HCT116 (cell line): ENCODE measurements around the gene LAMB2. TPM values are rescaled to one million over a fixed set of nuclear protein-coding genes. Genes with fewer than 3 reads are reported as not detected.

ENCODE experiments used
- ATAC-seq: fragments of 200-7000 bp; cut with Tn5 transposase; 2 replicates; pipeline ENCODE4 v1.9.1; 2020; ENCODE audit warnings: mild to moderate bottlenecking, moderate library complexity
- BruUV-seq: library from RNA; stranded (reverse); fragments of 400-500 nt; replicated peaks from 2 replicates; lab custom pipeline; 2021; lab: Mats Ljungman, UMichigan
- CTCF ChIA-PET: fragments of 300-600 bp; sonication (Branson Sonifier 250); formaldehyde crosslinking; loops from one replicate; lab custom pipeline; 2021; ENCODE audit warnings: antibody characterized with exemption; lab: Charles Lee
- POLR2A ChIA-PET: fragments of 300-600, 350-600 bp; sonication (Branson Sonifier 250); formaldehyde crosslinking; loops from one replicate; lab custom pipeline; 2021; ENCODE audit warnings: antibody characterized with exemption; lab: Charles Lee
- RAD21 ChIA-PET, 2 experiments: fragments of 300-600 bp; sonication (Branson Sonifier 250); formaldehyde crosslinking; loops; one replicate each; lab custom pipeline; 2023; ENCODE audit warnings: low total read pairs in 2 of 2; ENCODE audit not compliant: uncharacterized antibody in 2 of 2, unreplicated experiment in 2 of 2, low non-redundant PET in 1 of 2; lab: Charles Lee
- DNase-seq: peaks from one replicate; pipeline ENCODE4 v3.0.0-alpha.2; 2010; ENCODE audit warnings: low read depth, low spot score
- H2AFZ ChIP-seq: fragments of 200-600 bp; shearing (Covaris generic), sonication (generic); 2 replicates; pipeline ENCODE4 v1.6.1; 2017; ENCODE audit warnings: low read depth, mixed run types, mixed read lengths, antibody characterized with exemption, low read length; ENCODE audit not compliant: poor library complexity, severe bottlenecking
- H3K27ac ChIP-seq: 2 replicates; pipeline ENCODE4 v1.5.1; 2012; ENCODE audit warnings: low read depth, low read length
- H3K27me3 ChIP-seq: fragments of 200-600 bp; sonication (generic); 2 replicates; pipeline ENCODE4 v1.6.1; 2016; ENCODE audit warnings: mixed run types, low read length, mixed read lengths; ENCODE audit not compliant: insufficient read depth
- H3K36me3 ChIP-seq, 2 experiments: fragments of 200-500 bp in 1 of 2; fragments of 200-600 bp in 1 of 2; sonication (Bioruptor generic) in 1 of 2; sonication (generic) in 1 of 2; 2 replicates each; pipeline versions ENCODE4 v1.5.1 to v1.6.1; 2014 to 2016; ENCODE audit warnings: low read length in 2 of 2, inconsistent platforms in 1 of 2, mixed read lengths in 1 of 2, mixed run types in 1 of 2; ENCODE audit not compliant: insufficient read depth in 2 of 2, control insufficient read depth in 1 of 2
- H3K4me1 ChIP-seq, 2 experiments: fragments of 200-600 bp in 1 of 2; sonication (generic) in 1 of 2; 2 replicates each; pipeline versions ENCODE4 v1.5.1 to v1.6.1; 2012 to 2017; ENCODE audit warnings: low read length in 2 of 2, inconsistent platforms in 1 of 2, mild to moderate bottlenecking in 1 of 2, mixed read lengths in 1 of 2, mixed run types in 1 of 2, moderate library complexity in 1 of 2; ENCODE audit not compliant: insufficient read depth in 2 of 2, control insufficient read depth in 1 of 2
- H3K4me2 ChIP-seq: fragments of 200-600 bp; sonication (generic); 2 replicates; pipeline ENCODE4 v1.6.1; 2017; ENCODE audit warnings: mixed run types, low read length, mixed read lengths
- H3K4me3 ChIP-seq, 2 experiments: fragments of 200-600 bp in 1 of 2; sonication (generic) in 1 of 2; replicated peaks in 1 of 2; 2 replicates each; pipeline ENCODE4 v1.5.1; 2011 to 2016; ENCODE audit warnings: low read length in 2 of 2, control low read depth in 1 of 2, low read depth in 1 of 2, mild to moderate bottlenecking in 1 of 2, mixed read lengths in 1 of 2, mixed run types in 1 of 2
- H3K79me2 ChIP-seq: fragments of 200-600 bp; sonication (generic); 2 replicates; pipeline ENCODE4 v1.6.1; 2017; ENCODE audit warnings: mild to moderate bottlenecking, mixed run types, low read length, moderate library complexity, mixed read lengths; ENCODE audit not compliant: insufficient read depth
- H3K9ac ChIP-seq: fragments of 200-600 bp; sonication (generic); 2 replicates; pipeline ENCODE4 v1.6.1; 2016; ENCODE audit warnings: low read length, mixed read lengths
- H3K9me2 ChIP-seq: fragments of 200-600 bp; sonication (generic), shearing (Covaris generic); 2 replicates; pipeline ENCODE4 v1.6.1; 2017; ENCODE audit warnings: mixed run types, mild to moderate bottlenecking, moderate library complexity; ENCODE audit not compliant: insufficient read depth
- H3K9me3 ChIP-seq, 2 experiments: fragments of 200-500 bp in 1 of 2; fragments of 200-600 bp in 1 of 2; sonication (Bioruptor generic) in 1 of 2; sonication (generic) in 1 of 2; 2 replicates each; pipeline ENCODE4 v1.6.1; 2014 to 2017; ENCODE audit warnings: low read length in 2 of 2, mixed read lengths in 2 of 2, inconsistent platforms in 1 of 2, low read depth in 1 of 2, mild to moderate bottlenecking in 1 of 2, mixed run types in 1 of 2, moderate library complexity in 1 of 2; ENCODE audit not compliant: control insufficient read depth in 1 of 2, insufficient read depth in 1 of 2
- H4K20me1 ChIP-seq: fragments of 200-600 bp; sonication (generic), shearing (Covaris generic); 2 replicates; pipeline ENCODE4 v1.6.1; 2017; ENCODE audit warnings: mixed run types, mild to moderate bottlenecking, moderate library complexity; ENCODE audit not compliant: insufficient read depth
- POLR2A ChIP-seq: IDR thresholded peaks from 2 replicates; pipeline ENCODE4 v1.7.0; 2011; ENCODE audit warnings: borderline replicate concordance; ENCODE audit not compliant: insufficient read depth, insufficient read length; ENCODE audit errors: extremely low read depth
- RAD21 ChIP-seq: IDR thresholded peaks from 2 replicates; pipeline ENCODE4 v1.6.1; 2012; ENCODE audit warnings: low read depth, mild to moderate bottlenecking
- SIN3A ChIP-seq: IDR thresholded peaks from 2 replicates; pipeline ENCODE4 v1.6.1; 2012; ENCODE audit warnings: low read depth
- YY1 ChIP-seq: IDR thresholded peaks from 2 replicates; pipeline ENCODE4 v1.6.1; 2011; ENCODE audit warnings: low read length, low read depth, moderate library complexity, mild to moderate bottlenecking; ENCODE audit not compliant: insufficient replicate concordance; ENCODE audit errors: extremely low read depth
- ZNF274 ChIP-seq: fragments of 200-500 bp; sonication (Bioruptor generic); IDR thresholded peaks from 2 replicates; pipeline ENCODE4 v1.6.1; 2014; ENCODE audit warnings: mild to moderate bottlenecking, low read depth, low read length, inconsistent platforms
- intact Hi-C: fragments of 100-400 bp; cut with micrococcal nuclease; formaldehyde crosslinking; loops from 2 replicates; pipeline ENCODE4 v1.10.0; 2022
- total RNA-seq: library from RNA; stranded (reverse); gene quantifications from one replicate; pipeline ENCODE4 v1.2.1, GENCODE V29; 2021; ENCODE audit not compliant: unreplicated experiment
- TF ChIP-seq, protein P1 (sequence below), 3 experiments: fragments of 200-600 bp in 1 of 3; sonication (generic) in 1 of 3; IDR thresholded peaks in 2 of 3; conservative IDR thresholded peaks in 1 of 3; 2 replicates each; pipeline ENCODE4 v1.5.1; 2012 to 2017; ENCODE audit warnings: low read depth in 2 of 3, low read length in 2 of 3, antibody characterized with exemption in 1 of 3, borderline replicate concordance in 1 of 3, control low read depth in 1 of 3, mild to moderate bottlenecking in 1 of 3, mixed read lengths in 1 of 3, mixed run types in 1 of 3, moderate library complexity in 1 of 3; ENCODE audit not compliant: insufficient read depth in 1 of 3

LAMB2 gene
- total RNA-seq, 1 experiment from 2014 or later = 213 TPM

DNA sequence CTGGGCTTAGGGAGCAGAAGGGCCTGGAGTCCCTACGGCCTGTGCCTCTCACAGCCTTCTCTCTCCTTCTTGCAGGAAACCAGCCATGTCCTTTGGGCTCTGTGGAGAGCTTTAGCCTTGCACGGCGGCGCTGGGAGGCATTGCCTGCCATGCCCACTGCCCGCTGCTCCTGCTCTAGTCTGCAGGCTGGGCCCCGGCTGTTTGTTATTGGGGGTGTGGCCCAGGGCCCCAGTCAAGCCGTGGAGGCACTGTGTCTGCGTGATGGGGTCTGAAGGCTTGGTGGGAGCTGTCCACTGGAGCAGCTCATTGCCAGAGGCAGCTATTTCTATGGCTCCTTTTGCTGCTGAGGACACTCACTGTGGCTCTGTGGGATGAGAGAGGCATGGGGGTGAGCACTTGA lies 42.7 kb upstream of the LAMB2 start (continued):
- no peak for TF ChIP-seq ZNF274
- TF ChIP-seq POLR2A = no peak

DNA sequence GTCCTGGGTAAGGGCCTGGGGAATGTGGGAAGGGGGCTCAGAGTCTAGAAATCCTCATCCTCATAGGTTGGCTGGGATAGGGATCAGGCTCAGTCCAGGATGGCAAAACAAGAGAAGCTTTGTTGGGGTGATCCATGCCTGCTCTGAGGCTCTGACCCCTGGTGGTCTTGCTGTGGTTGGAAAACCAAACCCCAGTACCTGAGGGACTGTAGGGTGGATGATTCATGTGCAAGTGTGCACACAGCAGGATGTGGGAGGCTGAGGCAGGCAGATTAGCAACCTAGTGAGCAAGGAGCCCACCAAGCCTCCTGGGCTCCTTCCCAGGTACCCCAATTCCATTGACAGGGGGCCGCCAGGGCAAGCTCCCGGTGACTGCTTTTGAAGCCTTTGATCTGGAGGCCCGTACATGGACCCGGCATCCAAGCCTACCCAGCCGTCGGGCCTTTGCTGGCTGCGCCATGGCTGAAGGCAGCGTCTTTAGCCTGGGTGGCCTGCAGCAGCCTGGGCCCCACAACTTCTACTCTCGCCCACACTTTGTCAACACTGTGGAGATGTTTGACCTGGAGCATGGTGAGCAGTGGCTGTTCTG lies 41.6 kb upstream of the LAMB2 start:
- Histone ChIP-seq H3K9me3 (no peaks in the 10 kb centered on the region), H3K4me1 (peaks cover 14 to 37% of the 10 kb centered on the region in 2 experiments; a peak in 3 of 4 replicates), H2AFZ (no peak overlapping the region), H4K20me1 (no peaks in the 10 kb centered on the region), H3K36me3 (no peaks in the 10 kb centered on the region), H3K27ac (no peak overlapping the region), H3K9ac (no peak overlapping the region), H3K79me2 (no peaks in the 10 kb centered on the region), H3K4me3 (no peak overlapping the region), H3K27me3 (no peaks in the 10 kb centered on the region), H3K9me2 (no peaks in the 10 kb centered on the region), H3K4me2 (no peak overlapping the region)
- intact Hi-C loops = loop anchor here (5.0 kb wide), 2 partner anchors 88 to 183 kb away; partner anchors contain the start of gene GPX1
- no TSS peak for BruUV-seq
- POLR2A ChIA-PET = no interaction called here
- DNase-seq = no peak
- no peak for ATAC-seq
- RAD21 ChIA-PET = no interaction called here
- CTCF ChIA-PET = no interaction called here
- TF ChIP-seq SIN3A = no peak
- TF ChIP-seq RAD21 = no peak
- TF ChIP-seq YY1 = no peak
- TF ChIP-seq, protein P1, sequence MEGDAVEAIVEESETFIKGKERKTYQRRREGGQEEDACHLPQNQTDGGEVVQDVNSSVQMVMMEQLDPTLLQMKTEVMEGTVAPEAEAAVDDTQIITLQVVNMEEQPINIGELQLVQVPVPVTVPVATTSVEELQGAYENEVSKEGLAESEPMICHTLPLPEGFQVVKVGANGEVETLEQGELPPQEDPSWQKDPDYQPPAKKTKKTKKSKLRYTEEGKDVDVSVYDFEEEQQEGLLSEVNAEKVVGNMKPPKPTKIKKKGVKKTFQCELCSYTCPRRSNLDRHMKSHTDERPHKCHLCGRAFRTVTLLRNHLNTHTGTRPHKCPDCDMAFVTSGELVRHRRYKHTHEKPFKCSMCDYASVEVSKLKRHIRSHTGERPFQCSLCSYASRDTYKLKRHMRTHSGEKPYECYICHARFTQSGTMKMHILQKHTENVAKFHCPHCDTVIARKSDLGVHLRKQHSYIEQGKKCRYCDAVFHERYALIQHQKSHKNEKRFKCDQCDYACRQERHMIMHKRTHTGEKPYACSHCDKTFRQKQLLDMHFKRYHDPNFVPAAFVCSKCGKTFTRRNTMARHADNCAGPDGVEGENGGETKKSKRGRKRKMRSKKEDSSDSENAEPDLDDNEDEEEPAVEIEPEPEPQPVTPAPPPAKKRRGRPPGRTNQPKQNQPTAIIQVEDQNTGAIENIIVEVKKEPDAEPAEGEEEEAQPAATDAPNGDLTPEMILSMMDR (IDR thresholded peaks at IDR 0.05 in 2 of 3, conservative IDR thresholded peaks at IDR 0.05 in 1 of 3; ENCODE audit: borderline replicate concordance in 1 of 3, insufficient read depth in 1 of 3, low read depth in 2 of 3, low read length in 2 of 3) = no peak
